NCI-H2196 treated with DMSO at 0.1 percent for 48 hours (cell line): ENCODE results near the gene ZNF584.

Experiments used
- DNase-seq: peaks from one replicate; lab custom pipeline; 2025; ENCODE audit not compliant: unreplicated experiment; lab: John Stamatoyannopoulos, UW

Gene ZNF584

GRCh38 chr19:58460039-58460438 is 51.6 kb downstream of the ZNF584 start:
- DNase-seq, result no peak

- no peak for DNase-seq
Observed at GRCh38 chr19:58466089-58466759, 57.8 kb downstream of the ZNF584 start.

- DNase-seq, result peak; percentile 92
Observed at GRCh38 chr19:58466760-58467589, 58.5 kb downstream of the ZNF584 start, which contains the start of gene ZNF324. TSS of gene ZNF324 (plus strand) at chr19:58467080. CDS start at chr19:58469186, 2,106 bp downstream.
